ENCODE measurements around the gene EXD3.

The EXD3 gene

DNA sequence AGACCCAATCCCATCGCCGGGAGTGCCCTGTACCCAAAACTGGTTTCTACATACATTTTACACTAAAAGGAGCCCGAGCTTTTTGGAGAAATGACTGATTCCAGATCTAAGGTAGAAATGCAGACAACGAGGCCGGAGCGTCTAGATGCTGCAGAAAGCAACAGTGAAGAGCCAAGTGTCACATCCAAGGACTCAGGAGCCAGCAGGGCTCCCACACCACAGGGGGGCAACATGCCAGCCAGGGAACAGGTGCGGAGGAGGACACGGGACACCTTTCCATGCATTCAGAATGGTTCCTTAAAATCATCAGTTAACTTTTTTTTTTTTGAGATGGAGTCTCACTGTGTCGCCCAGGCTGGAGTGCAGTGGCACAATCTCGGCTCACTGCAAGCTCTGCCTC is 97.8 kb downstream of the EXD3 start:
- TF ChIP-seq, protein P1, sequence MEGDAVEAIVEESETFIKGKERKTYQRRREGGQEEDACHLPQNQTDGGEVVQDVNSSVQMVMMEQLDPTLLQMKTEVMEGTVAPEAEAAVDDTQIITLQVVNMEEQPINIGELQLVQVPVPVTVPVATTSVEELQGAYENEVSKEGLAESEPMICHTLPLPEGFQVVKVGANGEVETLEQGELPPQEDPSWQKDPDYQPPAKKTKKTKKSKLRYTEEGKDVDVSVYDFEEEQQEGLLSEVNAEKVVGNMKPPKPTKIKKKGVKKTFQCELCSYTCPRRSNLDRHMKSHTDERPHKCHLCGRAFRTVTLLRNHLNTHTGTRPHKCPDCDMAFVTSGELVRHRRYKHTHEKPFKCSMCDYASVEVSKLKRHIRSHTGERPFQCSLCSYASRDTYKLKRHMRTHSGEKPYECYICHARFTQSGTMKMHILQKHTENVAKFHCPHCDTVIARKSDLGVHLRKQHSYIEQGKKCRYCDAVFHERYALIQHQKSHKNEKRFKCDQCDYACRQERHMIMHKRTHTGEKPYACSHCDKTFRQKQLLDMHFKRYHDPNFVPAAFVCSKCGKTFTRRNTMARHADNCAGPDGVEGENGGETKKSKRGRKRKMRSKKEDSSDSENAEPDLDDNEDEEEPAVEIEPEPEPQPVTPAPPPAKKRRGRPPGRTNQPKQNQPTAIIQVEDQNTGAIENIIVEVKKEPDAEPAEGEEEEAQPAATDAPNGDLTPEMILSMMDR (conservative IDR thresholded peaks at IDR 0.05; ENCODE audit: low read depth, low read length) = no peak
- H3K4me3 ChIP-seq (ENCODE audit: low read length) = no peak overlapping the region
- no peak for DNase-seq (ENCODE audit: low read depth)

DNA sequence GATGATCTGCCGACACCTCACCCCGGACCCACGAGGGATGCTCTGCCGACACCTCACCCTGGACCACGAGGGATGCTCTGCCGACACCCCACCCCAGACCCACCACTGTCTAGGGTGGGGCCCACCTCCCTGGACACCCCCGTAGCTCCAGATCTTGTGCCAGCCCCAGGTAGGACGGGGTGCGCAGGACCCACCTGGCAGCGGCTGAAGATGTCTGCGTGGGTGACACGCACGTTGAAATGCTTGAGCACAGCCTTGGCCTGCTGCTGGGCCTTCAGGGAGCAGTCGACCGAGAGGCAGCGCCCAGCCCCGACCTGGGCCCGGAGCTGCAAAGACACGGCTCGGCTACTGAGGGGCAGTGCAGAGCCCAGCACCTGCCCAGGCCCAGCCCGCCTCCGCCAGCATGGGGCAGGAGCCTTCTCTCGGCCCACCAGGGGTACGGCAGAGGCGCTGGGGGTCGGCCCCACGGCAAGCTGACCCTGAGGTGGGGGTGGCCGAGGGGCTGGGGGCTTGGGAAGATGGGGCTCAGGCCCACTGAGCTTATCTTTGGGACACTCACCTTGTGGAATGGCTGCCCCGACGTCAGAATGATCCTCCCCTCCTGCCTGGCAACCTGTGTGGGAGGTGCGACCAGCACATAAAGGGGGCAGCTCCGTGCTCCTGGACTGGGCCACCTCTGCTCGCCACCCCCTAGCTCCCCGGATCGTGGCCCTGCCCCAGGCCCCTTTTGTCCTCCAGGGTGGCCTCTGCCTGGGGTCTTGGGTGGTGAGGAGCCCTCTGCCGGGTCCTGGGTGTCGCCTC is 99.2 kb downstream of the EXD3 start:
- TF ChIP-seq, protein P1 (conservative IDR thresholded peaks at IDR 0.05; ENCODE audit: low read depth, low read length) = no peak
- DNase-seq (ENCODE audit: low read depth) = no peak
- no peak overlapping the region for H3K4me3 ChIP-seq (ENCODE audit: low read length)

DNA sequence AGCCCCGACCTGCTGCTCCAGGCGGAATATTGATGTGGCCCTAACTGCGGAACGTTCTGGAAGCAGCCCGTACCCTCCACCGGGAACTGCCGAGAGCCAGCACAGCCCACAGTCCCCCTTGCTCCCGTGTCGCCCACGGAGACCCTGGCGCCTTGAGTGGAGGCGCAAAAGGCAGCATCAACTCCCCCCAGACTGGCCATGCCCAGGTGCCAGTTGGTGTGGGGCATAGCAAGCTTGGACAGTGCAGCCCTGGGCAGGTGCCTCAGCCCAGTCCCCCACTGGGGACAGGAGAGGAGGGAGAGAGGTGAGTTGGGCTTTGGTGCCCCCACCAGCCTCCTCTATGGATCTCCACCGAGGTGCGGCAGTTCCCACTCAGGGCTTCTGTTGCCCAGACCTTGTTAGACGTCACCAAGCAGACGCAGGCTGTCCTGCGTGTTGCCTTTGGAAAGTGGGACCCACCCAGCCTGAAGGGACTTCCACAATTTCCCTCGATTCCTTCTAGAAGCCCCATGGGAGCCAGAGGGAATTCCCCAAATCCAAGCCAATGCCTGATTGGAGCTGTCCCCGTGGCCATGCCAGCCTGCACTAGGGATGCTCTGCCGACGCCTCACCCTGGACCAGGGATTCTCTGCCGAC is 101.1 kb downstream of the EXD3 start:
- DNase-seq (ENCODE audit: low read depth) = no peak
- TF ChIP-seq, protein P1 (conservative IDR thresholded peaks at IDR 0.05; ENCODE audit: low read depth, low read length) = no peak
- H3K4me3 ChIP-seq (ENCODE audit: low read length) = no peak overlapping the region

DNA sequence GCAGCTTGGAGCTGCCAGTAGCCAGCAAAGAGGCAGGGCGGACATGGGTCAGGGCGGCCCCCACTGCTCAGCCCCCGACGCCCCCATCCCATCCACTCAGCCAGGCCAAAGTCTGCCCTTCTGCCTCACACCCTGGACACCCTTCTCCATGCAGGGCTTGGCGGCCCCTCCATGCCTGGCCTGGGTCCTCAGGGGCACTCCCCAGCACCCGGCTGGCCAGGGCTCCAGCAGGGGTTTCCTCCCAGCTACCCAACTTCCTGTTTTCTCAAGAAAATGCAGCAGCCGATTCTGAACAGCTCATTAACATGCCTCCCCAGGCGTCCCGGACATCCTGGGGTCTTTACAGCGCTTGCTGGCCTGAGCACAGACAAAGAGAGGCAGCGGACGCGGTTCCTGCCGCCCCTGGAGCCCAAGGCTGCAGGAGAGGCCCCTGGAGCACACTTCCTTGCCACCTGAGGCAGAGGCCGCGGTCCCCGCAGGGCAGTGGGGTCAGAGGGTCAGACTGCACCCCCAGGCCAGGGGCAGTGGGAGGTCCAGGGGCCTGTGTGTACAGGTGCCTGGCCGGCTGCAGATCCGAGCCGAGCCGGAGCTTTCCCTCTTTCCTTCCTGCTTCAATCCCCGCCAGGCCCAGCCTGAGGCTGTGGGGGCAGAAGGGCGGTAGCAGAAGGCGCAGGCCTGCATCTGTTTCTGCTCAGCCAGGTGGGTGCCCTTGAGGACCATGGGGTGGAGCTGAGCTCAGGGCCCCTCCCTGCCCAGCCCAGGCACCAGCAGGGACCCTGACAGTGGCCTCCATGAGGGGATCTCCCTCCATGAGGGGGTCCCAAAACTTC is 102.2 kb downstream of the EXD3 start:
- no peak overlapping the region for H3K4me3 ChIP-seq (ENCODE audit: low read length)
- TF ChIP-seq, protein P1 (conservative IDR thresholded peaks at IDR 0.05; ENCODE audit: low read depth, low read length) = no peak
- no peak for DNase-seq (ENCODE audit: low read depth)

DNA sequence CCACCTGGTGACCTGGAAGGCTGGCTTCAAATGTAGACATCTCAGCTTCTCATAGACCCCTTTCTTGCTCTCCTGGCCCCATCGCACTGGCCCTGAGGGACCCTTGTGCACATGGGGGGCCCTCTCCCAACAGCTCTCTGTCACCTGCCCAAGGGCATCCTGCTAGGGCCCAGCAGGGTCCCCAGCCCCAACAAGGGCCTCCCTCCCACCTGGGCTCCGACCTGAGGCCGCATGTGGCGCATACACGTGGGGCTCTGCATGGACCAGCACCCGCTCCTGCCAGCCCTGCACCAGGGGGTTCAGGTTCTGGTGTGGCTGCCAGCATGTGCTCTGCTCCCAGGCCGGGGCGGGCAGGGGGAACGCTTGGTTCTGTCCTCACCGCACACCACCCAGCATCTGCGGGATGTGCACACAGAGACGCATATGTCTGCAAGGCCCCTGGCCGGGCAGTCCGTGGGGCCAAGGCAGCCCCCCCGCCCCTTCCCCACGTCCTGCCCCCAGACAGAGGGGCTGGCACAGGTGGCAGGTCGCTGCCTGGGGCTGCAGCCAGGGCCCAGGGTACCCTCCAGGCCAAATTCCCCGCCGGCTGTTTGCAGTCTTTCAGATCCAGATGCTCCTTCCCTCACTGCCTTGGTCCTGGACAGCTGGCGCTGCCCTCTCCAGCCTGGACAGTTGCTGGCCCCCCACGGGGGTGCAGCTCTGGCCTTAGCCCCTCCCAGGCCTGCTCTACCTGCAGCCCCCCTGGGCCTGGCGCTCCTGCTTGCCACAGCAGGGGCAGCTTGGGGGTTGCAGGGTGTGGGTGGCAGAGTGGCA is 103.0 kb downstream of the EXD3 start:
- TF ChIP-seq, protein P1 (conservative IDR thresholded peaks at IDR 0.05; ENCODE audit: low read depth, low read length) = no peak
- H3K4me3 ChIP-seq (ENCODE audit: low read length) = no peak overlapping the region
- no peak for DNase-seq (ENCODE audit: low read depth)

DNA sequence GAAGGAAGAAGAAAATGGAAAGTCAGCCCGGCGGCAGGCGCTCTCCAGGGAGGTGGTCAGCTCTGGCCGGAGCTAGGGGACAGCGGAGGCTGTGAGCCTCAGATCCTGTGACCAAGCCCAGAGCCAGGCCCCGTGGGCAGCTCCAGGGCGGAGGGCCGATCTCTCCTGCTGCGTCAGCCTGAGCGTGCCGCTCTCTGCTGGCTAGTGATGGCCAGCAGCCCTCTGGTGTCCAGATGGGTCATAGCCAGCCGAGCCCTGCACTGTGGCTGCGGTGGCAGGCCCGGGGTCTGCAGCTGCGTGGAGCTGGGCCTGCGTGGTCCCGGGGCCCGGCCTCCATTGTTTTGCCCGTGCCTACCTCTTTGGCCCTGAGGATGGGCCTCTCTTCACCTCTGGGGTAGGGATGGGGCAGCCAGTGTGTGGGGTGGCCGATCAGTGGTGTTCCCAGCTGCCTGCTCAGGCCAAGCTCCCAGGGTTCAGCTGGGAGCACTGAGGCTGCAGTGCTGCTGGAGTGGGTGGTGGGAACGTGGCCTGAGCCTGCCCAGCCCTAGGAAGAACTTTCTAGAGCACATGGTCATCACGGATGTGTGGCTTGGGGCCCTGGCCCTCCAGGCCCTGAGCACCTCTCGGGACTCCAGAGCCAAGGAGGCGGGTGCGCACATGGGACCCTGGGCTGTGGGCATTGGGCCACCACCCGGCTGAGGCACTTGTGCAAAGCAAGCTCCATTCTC is 103.8 kb downstream of the EXD3 start:
- DNase-seq (ENCODE audit: low read depth) = no peak
- H3K4me3 ChIP-seq (ENCODE audit: low read length) = no peak overlapping the region
- TF ChIP-seq, protein P1 (conservative IDR thresholded peaks at IDR 0.05; ENCODE audit: low read depth, low read length) = no peak
